ENCODE data around the gene RHBDF2. TPM values are rescaled to one million over a fixed set of nuclear protein-coding genes. Genes with fewer than 3 reads are reported as not detected.

The RHBDF2 gene
- total and polyA plus RNA-seq, 9 donors: 3.5 to 7.0 (median 5.4) TPM

GRCh38 chr17:76471498-76472257 lies 29.5 kb downstream of the RHBDF2 start:
- no peaks in the 10 kb centered on the region for H3K27me3 ChIP-seq (ENCODE audit: control insufficient read depth, insufficient read depth, low read length)
- no peaks in the 10 kb centered on the region for H3K36me3 ChIP-seq (ENCODE audit: control insufficient read depth, insufficient read depth, low read length)
- no peaks in the 10 kb centered on the region for H3K9me3 ChIP-seq (replicated peaks; ENCODE audit: control insufficient read depth, low read depth, low read length)
- 86% methylated on average over 35 of the region's 35 CpGs for WGBS (ENCODE audit: insufficient coverage)
- no peak for DNase-seq
- no peak overlapping the region for H3K4me3 ChIP-seq (ENCODE audit: low read length)
- no peak overlapping the region for H3K27ac ChIP-seq (ENCODE audit: low read length)
- H3K4me1 ChIP-seq (ENCODE audit: control insufficient read depth, insufficient read depth, low read length): peaks cover 6% of the 10 kb centered on the region

- no peaks in the 10 kb centered on the region for H3K36me3 ChIP-seq (ENCODE audit: control insufficient read depth, insufficient read depth, low read length)
Observed at GRCh38 chr17:76469991-76470739, 31.1 kb downstream of the RHBDF2 start.

DNA sequence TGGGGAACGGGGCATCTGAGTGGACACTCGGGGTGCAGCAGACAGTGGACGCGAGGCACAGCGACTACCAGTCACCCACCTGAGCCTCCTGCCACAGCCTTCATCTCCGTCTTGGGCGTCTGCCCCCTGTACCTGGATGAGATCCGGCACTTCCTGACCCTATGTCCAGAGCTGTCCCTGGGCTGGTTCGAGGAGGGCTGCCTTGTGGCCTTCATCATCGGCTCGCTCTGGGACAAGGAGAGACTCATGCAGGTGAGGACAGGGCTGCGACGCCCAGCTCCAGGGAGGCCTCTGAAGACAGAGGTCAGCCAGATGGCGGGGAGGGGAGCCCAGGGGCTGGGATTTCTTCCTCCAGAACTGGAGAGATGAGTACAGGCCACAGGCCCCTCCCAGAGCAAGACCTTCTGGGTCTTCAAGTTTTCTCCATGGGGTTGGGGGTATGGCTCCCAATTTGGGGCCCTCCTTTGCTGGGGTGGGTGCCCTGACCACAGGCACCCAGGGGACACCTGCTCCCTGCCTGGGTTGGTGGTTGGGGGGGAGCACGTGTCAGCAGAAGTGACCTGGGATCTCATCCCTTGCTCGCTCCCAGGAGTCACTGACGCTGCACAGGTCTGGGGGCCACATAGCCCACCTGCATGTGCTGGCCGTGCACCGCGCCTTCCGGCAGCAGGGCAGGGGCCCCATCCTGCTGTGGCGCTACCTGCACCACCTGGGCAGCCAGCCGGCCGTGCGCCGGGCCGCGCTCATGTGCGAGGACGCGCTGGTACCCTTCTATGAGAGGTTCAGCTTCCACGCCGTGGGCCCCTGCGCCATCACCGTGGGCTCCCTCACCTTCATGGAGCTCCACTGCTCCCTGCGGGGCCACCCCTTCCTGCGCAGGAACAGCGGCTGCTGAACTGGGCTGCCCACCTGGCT lies 31.9 kb downstream of the RHBDF2 start:
- WGBS (ENCODE audit: insufficient coverage): 86% methylated on average over 38 of the region's 38 CpGs
- no peak overlapping the region for H3K27ac ChIP-seq (ENCODE audit: low read length)
- H3K4me3 ChIP-seq (ENCODE audit: low read length): no peak overlapping the region
- peaks cover 13% of the 10 kb centered on the region for H3K4me1 ChIP-seq (ENCODE audit: control insufficient read depth, insufficient read depth, low read length)
- DNase-seq: no peak
- no peaks in the 10 kb centered on the region for H3K9me3 ChIP-seq (replicated peaks; ENCODE audit: control insufficient read depth, low read depth, low read length)
- H3K36me3 ChIP-seq (ENCODE audit: control insufficient read depth, insufficient read depth, low read length): no peaks in the 10 kb centered on the region
- no peaks in the 10 kb centered on the region for H3K27me3 ChIP-seq (ENCODE audit: control insufficient read depth, insufficient read depth, low read length)

More at GRCh38 chr17:76469991-76470739, 31.1 kb downstream of the RHBDF2 start:
- no peak overlapping the region for H3K4me3 ChIP-seq (ENCODE audit: low read length)
- H3K9me3 ChIP-seq (replicated peaks; ENCODE audit: control insufficient read depth, low read depth, low read length): no peaks in the 10 kb centered on the region
- no peak for DNase-seq
- H3K27me3 ChIP-seq (ENCODE audit: control insufficient read depth, insufficient read depth, low read length): no peaks in the 10 kb centered on the region
- peaks cover 13% of the 10 kb centered on the region for H3K4me1 ChIP-seq (ENCODE audit: control insufficient read depth, insufficient read depth, low read length)
- WGBS (ENCODE audit: insufficient coverage): 86% methylated on average over 7 of the region's 13 CpGs
- no peak overlapping the region for H3K27ac ChIP-seq (ENCODE audit: low read length)

GRCh38 chr17:76468634-76469010 lies 32.6 kb downstream of the RHBDF2 start:
- no peak overlapping the region for H3K4me3 ChIP-seq (ENCODE audit: low read length)
- no peaks in the 10 kb centered on the region for H3K27me3 ChIP-seq (ENCODE audit: control insufficient read depth, insufficient read depth, low read length)
- peaks cover 13% of the 10 kb centered on the region for H3K4me1 ChIP-seq (ENCODE audit: control insufficient read depth, insufficient read depth, low read length)
- H3K9me3 ChIP-seq (replicated peaks; ENCODE audit: control insufficient read depth, low read depth, low read length): no peaks in the 10 kb centered on the region
- no peak for DNase-seq
- whole genome bisulfite sequencing (ENCODE audit: insufficient coverage): 86% methylated on average over 14 of the region's 14 CpGs
- no peaks in the 10 kb centered on the region for H3K36me3 ChIP-seq (ENCODE audit: control insufficient read depth, insufficient read depth, low read length)
- no peak overlapping the region for H3K27ac ChIP-seq (ENCODE audit: low read length)

DNA sequence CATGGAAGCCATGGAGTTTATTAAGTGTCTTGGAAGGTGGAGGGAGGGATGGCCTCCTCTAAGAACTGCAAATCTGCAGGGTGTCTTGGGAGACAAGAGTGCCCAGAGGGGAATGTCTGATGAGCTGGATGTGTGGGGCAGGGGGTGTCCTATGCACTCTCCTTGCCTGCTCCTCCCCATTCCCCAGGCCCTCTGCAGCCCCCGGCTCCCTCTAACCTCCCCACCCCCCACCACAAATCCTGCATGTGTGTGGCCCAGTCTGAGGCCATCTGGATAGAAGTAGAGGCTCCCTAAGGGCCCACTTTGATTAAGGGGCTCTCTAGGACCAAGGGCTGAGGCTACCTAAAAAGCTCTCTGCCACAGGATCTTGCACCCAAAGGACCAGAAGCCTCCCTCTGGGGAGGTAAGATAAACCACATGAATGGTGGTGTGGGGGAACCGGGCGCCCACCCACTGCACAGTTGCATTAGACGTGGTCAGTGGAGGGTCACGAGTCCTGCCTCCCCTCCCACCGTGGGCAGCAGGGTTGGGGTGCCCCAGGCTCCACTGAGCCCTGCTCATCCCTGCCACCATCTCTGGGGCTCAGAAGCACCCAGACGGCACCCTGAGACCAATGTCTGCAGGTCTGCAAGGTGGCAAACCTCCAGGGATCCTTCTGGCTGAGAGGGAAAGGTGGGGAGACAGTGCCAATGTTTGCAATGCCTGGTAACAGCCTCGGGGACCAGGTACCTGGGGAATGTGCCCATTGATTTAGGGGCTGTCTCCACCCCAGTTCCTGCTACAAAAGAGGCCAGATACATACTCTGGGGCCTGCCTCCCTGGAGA lies 33.2 kb downstream of the RHBDF2 start:
- no peak for DNase-seq
- Histone ChIP-seq H3K4me1 (ENCODE audit: control insufficient read depth, insufficient read depth, low read length) (peaks cover 13% of the 10 kb centered on the region), H3K9me3 (replicated peaks; ENCODE audit: control insufficient read depth, low read depth, low read length) (no peaks in the 10 kb centered on the region), H3K27me3 (ENCODE audit: control insufficient read depth, insufficient read depth, low read length) (no peaks in the 10 kb centered on the region), H3K36me3 (ENCODE audit: control insufficient read depth, insufficient read depth, low read length) (no peaks in the 10 kb centered on the region), H3K27ac (ENCODE audit: low read length) (no peak overlapping the region), H3K4me3 (ENCODE audit: low read length) (no peak overlapping the region)
- WGBS (ENCODE audit: insufficient coverage): 69% methylated on average over 7 of the region's 8 CpGs

GRCh38 chr17:76467366-76467765 lies 33.9 kb downstream of the RHBDF2 start, which contains the start of gene AANAT:
TSS of gene AANAT (plus strand) at chr17:76467603. CDS start at chr17:76468747, 1,144 bp downstream.
- 42% methylated on average over 5 of the region's 11 CpGs for WGBS (ENCODE audit: insufficient coverage)
- H3K9me3 ChIP-seq (replicated peaks; ENCODE audit: control insufficient read depth, low read depth, low read length): no peaks in the 10 kb centered on the region
- DNase-seq: no peak
- no peaks in the 10 kb centered on the region for H3K36me3 ChIP-seq (ENCODE audit: control insufficient read depth, insufficient read depth, low read length)
- H3K4me3 ChIP-seq (ENCODE audit: low read length): no peak within 1 kb of the TSS
- H3K27me3 ChIP-seq (ENCODE audit: control insufficient read depth, insufficient read depth, low read length): no peaks in the 10 kb centered on the region
- H3K27ac ChIP-seq (ENCODE audit: low read length): no peak within 1 kb of the TSS
- H3K4me1 ChIP-seq (ENCODE audit: control insufficient read depth, insufficient read depth, low read length): peaks cover 13% of the 10 kb centered on the region

DNA sequence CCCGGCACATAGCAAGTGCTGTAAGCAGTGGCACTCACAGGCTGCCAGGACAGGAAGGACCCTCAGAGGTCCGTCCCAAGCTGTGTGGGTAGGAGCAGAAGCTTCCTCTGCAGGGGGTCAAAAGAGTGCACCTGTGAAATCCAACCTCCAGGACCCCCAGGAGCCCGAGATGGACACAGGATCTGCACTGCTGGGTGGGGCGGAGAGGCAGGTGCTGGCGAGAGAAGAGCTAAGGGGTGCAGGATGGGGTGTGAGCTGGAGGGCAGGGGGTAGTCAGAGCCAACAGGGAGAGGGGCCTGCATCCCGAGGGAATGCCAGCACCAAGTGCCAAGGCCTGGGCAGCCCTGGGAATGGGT lies 34.5 kb downstream of the RHBDF2 start:
- Histone ChIP-seq H3K9me3 (replicated peaks; ENCODE audit: control insufficient read depth, low read depth, low read length) (no peaks in the 10 kb centered on the region), H3K36me3 (ENCODE audit: control insufficient read depth, insufficient read depth, low read length) (no peaks in the 10 kb centered on the region), H3K4me1 (ENCODE audit: control insufficient read depth, insufficient read depth, low read length) (peaks cover 13% of the 10 kb centered on the region), H3K4me3 (ENCODE audit: low read length) (no peak overlapping the region), H3K27me3 (ENCODE audit: control insufficient read depth, insufficient read depth, low read length) (no peaks in the 10 kb centered on the region), H3K27ac (ENCODE audit: low read length) (no peak overlapping the region)
- WGBS (ENCODE audit: insufficient coverage): 94% methylated on average over 5 of the region's 6 CpGs
- DNase-seq: no peak

DNA sequence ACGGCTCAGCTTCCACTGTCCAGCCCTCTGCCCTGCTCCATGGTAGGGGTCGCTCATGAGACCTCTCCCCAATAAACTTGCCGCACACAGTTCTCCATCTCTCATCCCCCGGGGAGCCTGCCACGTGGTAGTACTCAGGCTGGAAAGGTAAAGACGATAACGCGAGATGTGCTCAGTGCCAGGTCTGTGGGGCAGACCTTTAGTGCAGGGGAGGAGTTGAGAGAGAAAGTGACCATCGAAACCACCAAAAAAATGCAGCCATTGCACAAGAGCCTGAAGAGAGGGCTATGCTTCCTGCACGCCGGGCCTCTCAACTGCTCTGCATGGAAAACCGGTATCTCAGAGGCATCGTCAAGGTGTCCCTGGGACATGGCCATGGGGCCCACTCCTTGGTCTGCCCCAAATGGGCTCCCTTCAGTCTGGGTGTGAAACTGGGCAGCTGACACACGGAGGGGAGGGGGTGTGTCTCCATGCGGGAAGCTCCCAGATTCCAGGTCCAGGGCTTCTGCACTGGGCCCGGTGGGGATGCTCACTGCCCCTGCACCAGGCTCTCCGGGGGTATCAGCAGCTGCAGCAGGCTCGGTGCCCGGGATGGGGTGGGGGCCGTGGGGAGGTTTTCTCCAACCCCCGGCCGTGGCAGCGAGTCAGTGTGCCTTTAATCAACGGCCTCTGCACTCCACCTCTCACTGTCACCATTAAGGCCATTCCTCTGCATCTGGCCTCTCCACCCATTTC lies 38.5 kb downstream of the RHBDF2 start:
- 58% methylated on average over 17 of the region's 24 CpGs for WGBS (ENCODE audit: insufficient coverage)
- H3K27ac ChIP-seq (ENCODE audit: low read length): no peak overlapping the region
- no peaks in the 10 kb centered on the region for H3K36me3 ChIP-seq (ENCODE audit: control insufficient read depth, insufficient read depth, low read length)
- H3K9me3 ChIP-seq (replicated peaks; ENCODE audit: control insufficient read depth, low read depth, low read length): no peaks in the 10 kb centered on the region
- no peaks in the 10 kb centered on the region for H3K27me3 ChIP-seq (ENCODE audit: control insufficient read depth, insufficient read depth, low read length)
- peaks cover 13% of the 10 kb centered on the region for H3K4me1 ChIP-seq (ENCODE audit: control insufficient read depth, insufficient read depth, low read length)
- H3K4me3 ChIP-seq (ENCODE audit: low read length): no peak overlapping the region
- no peak for DNase-seq

Data from muscle of leg (tissue), 11 donors.